Mesenchymal stem cell (in vitro differentiated cells and primary cell): ENCODE data around the gene GAS5.

ENCODE experiments used
- DNase-seq: peaks from one replicate; pipeline ENCODE4 v3.0.0-alpha.2; 2013
- H2AFZ ChIP-seq: one replicate; pipeline ENCODE4 v1.6.1; 2013; ENCODE audit warnings: low read depth, mild to moderate bottlenecking, control low read depth, inconsistent platforms, low read length, moderate library complexity
- H2AK5ac ChIP-seq: 2 replicates; pipeline ENCODE4 v1.6.1; 2013; ENCODE audit warnings: low read length, moderate library complexity, mild to moderate bottlenecking, inconsistent platforms; ENCODE audit not compliant: severe bottlenecking
- H2BK120ac ChIP-seq: one replicate; pipeline ENCODE4 v1.6.1; 2013; ENCODE audit warnings: low read depth, mild to moderate bottlenecking, inconsistent platforms, low read length, moderate library complexity
- H2BK12ac ChIP-seq, 2 experiments: one replicate each; pipeline ENCODE4 v1.6.1; 2013; ENCODE audit warnings: inconsistent platforms in 2 of 2, low read length in 2 of 2, mild to moderate bottlenecking in 2 of 2, moderate library complexity in 2 of 2, control low read depth in 1 of 2
- H2BK15ac ChIP-seq: one replicate; pipeline ENCODE4 v1.6.1; 2013; ENCODE audit warnings: mild to moderate bottlenecking, low read depth, inconsistent platforms; ENCODE audit not compliant: poor library complexity, severe bottlenecking
- H2BK5ac ChIP-seq: 2 replicates; pipeline ENCODE4 v1.6.1; 2013; ENCODE audit warnings: low read depth, mild to moderate bottlenecking, low read length, control low read depth, inconsistent platforms; ENCODE audit not compliant: poor library complexity, severe bottlenecking
- H3K14ac ChIP-seq, 2 experiments: one replicate each; pipeline ENCODE4 v1.6.1; 2013; ENCODE audit warnings: inconsistent platforms in 2 of 2, low read length in 2 of 2, control low read depth in 1 of 2, mild to moderate bottlenecking in 1 of 2, moderate library complexity in 1 of 2
- H3K18ac ChIP-seq, 2 experiments: one replicate each; pipeline ENCODE4 v1.6.1; 2013; ENCODE audit warnings: inconsistent platforms in 2 of 2, low read length in 2 of 2, control low read depth in 1 of 2, low read depth in 1 of 2, mild to moderate bottlenecking in 1 of 2
- H3K23ac ChIP-seq, 2 experiments: one replicate each; pipeline ENCODE4 v1.6.1; 2013; ENCODE audit warnings: inconsistent platforms in 2 of 2, low read length in 2 of 2, mild to moderate bottlenecking in 2 of 2, moderate library complexity in 2 of 2, control low read depth in 1 of 2
- H3K27ac ChIP-seq: 2 replicates; pipeline ENCODE4 v1.5.1; 2013; ENCODE audit warnings: mild to moderate bottlenecking, moderate library complexity, low read length, control low read depth, inconsistent platforms; ENCODE audit not compliant: poor library complexity, severe bottlenecking
- H3K27me3 ChIP-seq, 2 experiments: 2 replicates each; pipeline versions ENCODE4 v1.6.1 to v1.7.0; 2013; ENCODE audit warnings: low read length in 2 of 2, mild to moderate bottlenecking in 2 of 2, moderate library complexity in 2 of 2, control low read depth in 1 of 2, inconsistent platforms in 1 of 2; ENCODE audit not compliant: control insufficient read depth in 1 of 2, insufficient read depth in 1 of 2
- H3K36me3 ChIP-seq, 2 experiments: 2 replicates each; pipeline versions ENCODE4 v1.6.1 to v1.7.0; 2013; ENCODE audit warnings: low read length in 2 of 2, control low read depth in 1 of 2, inconsistent platforms in 1 of 2, low read depth in 1 of 2, mild to moderate bottlenecking in 1 of 2; ENCODE audit not compliant: insufficient read depth in 2 of 2, control insufficient read depth in 1 of 2
- H3K4ac ChIP-seq, 2 experiments: one replicate each; pipeline ENCODE4 v1.6.1; 2013; ENCODE audit warnings: inconsistent platforms in 2 of 2, low read length in 2 of 2, mild to moderate bottlenecking in 2 of 2, moderate library complexity in 2 of 2, control low read depth in 1 of 2, low read depth in 1 of 2
- H3K4me1 ChIP-seq: 2 replicates; pipeline ENCODE4 v1.6.1; 2013; ENCODE audit warnings: low read depth, low read length, control low read depth; ENCODE audit not compliant: control insufficient read depth, insufficient read depth
- H3K4me2 ChIP-seq: 2 replicates; pipeline ENCODE4 v1.6.1; 2013; ENCODE audit warnings: low read length, mild to moderate bottlenecking, inconsistent platforms; ENCODE audit not compliant: poor library complexity, severe bottlenecking
- H3K4me3 ChIP-seq, 2 experiments: 2 replicates each; pipeline versions ENCODE4 v1.5.1 to v1.7.0; 2013; ENCODE audit warnings: low read length in 2 of 2, mild to moderate bottlenecking in 2 of 2, control low read depth in 1 of 2, low read depth in 1 of 2; ENCODE audit not compliant: insufficient read depth in 1 of 2
- H3K79me1 ChIP-seq: replicated peaks from 2 replicates; pipeline ENCODE4 v1.6.1; 2013; ENCODE audit warnings: mild to moderate bottlenecking, control low read depth, low read length, inconsistent platforms; ENCODE audit not compliant: poor library complexity, severe bottlenecking
- H3K9ac ChIP-seq: 2 replicates; pipeline ENCODE4 v1.7.0; 2013; ENCODE audit warnings: mild to moderate bottlenecking, low read length, moderate library complexity
- H3K9me3 ChIP-seq: 2 replicates; pipeline ENCODE4 v1.7.0; 2013; ENCODE audit warnings: mild to moderate bottlenecking, low read length; ENCODE audit not compliant: control insufficient read depth
- H4K8ac ChIP-seq: one replicate; pipeline ENCODE4 v1.6.1; 2013; ENCODE audit warnings: inconsistent platforms, mild to moderate bottlenecking, low read length, moderate library complexity
- H4K91ac ChIP-seq: one replicate; pipeline ENCODE4 v1.6.1; 2013; ENCODE audit warnings: mild to moderate bottlenecking, low read length, inconsistent platforms
- WGBS: methylation state at CpG from one replicate; pipeline ENCODE4 v1.1.7; 2013; ENCODE audit warnings: mixed read lengths; 5-methylcytosine and 5-hydroxymethylcytosine counted together

Gene GAS5

GRCh38 chr1:173867141-173867752 is 542 bp downstream of the GAS5 start:
- Histone ChIP-seq H3K4me1 (no peaks in the 10 kb centered on the region), H3K14ac (peak overlapping the region in 1 of 2 experiments; percentile 45), H3K27ac (peak overlapping the region; percentile 81), H4K8ac (peak overlapping the region; percentile 70), H3K23ac (peak overlapping the region in 1 of 2 experiments; percentile 27), H3K79me1 (peaks cover 17% of the 10 kb centered on the region), H2BK5ac (no peak overlapping the region), H3K9ac (peak overlapping the region; percentile 92), H3K27me3 (no peaks in the 10 kb centered on the region), H3K9me3 (no peaks in the 10 kb centered on the region), H3K4me3 (peak overlapping the region; percentile 72 to 91), H2BK15ac (no peak overlapping the region), H2AK5ac (peak overlapping the region; percentile 69), H3K18ac (peak overlapping the region; percentile 76 to 92), H2AFZ (no peak overlapping the region), H2BK12ac (no peak overlapping the region), H4K91ac (peak overlapping the region; percentile 66), H3K36me3 (peaks cover 23 to 65% of the 10 kb centered on the region in 2 experiments), H2BK120ac (no peak overlapping the region), H3K4me2 (peak overlapping the region; percentile 79), H3K4ac (peak overlapping the region in 1 of 2 experiments; percentile 81)
- DNase-seq = no peak
- WGBS = under 1% methylated on average over 32 of the region's 32 CpGs

- no peak for DNase-seq
- H2BK12ac ChIP-seq = no peak overlapping the region
- no peaks in the 10 kb centered on the region for H3K4me1 ChIP-seq
- H2BK120ac ChIP-seq = no peak overlapping the region
- H2AFZ ChIP-seq = no peak overlapping the region
- WGBS = 0% methylated on average over 1 of the region's 2 CpGs
- H3K4me2 ChIP-seq = peak overlapping the region; percentile 79
- H2BK5ac ChIP-seq = no peak overlapping the region
- peak overlapping the region; percentile 18 to 91 for H3K4me3 ChIP-seq
- no peaks in the 10 kb centered on the region for H3K9me3 ChIP-seq
- no peaks in the 10 kb centered on the region for H3K27me3 ChIP-seq
- H3K79me1 ChIP-seq = peaks cover 16% of the 10 kb centered on the region
- peak overlapping the region; percentile 92 for H3K9ac ChIP-seq
- H2BK15ac ChIP-seq = no peak overlapping the region
- H4K91ac ChIP-seq = no peak overlapping the region
- no peak overlapping the region for H3K14ac ChIP-seq
- peaks cover 28 to 68% of the 10 kb centered on the region in 2 experiments for H3K36me3 ChIP-seq
- H2AK5ac ChIP-seq = no peak overlapping the region
- H3K18ac ChIP-seq = no peak overlapping the region
- H4K8ac ChIP-seq = no peak overlapping the region
- H3K27ac ChIP-seq = peak overlapping the region; percentile 45
- H3K4ac ChIP-seq = no peak overlapping the region
- H3K23ac ChIP-seq = no peak overlapping the region
These were observed 1.2 kb downstream of the GAS5 start for GRCh38 chr1:173866413-173867115.

- Histone ChIP-seq H3K36me3 (peaks cover 26 to 63% of the 10 kb centered on the region in 2 experiments), H3K23ac (no peak overlapping the region), H2BK12ac (no peak overlapping the region), H3K4me3 (peak overlapping the region in 1 of 2 experiments; percentile 91), H3K14ac (no peak overlapping the region), H2AFZ (no peak overlapping the region), H3K4ac (no peak overlapping the region), H3K18ac (no peak overlapping the region), H2BK15ac (no peak overlapping the region), H2BK5ac (no peak overlapping the region), H4K8ac (no peak overlapping the region), H3K4me1 (no peaks in the 10 kb centered on the region), H3K79me1 (peaks cover 8% of the 10 kb centered on the region), H4K91ac (no peak overlapping the region), H3K27me3 (no peaks in the 10 kb centered on the region), H3K9me3 (no peaks in the 10 kb centered on the region), H3K9ac (peak overlapping the region; percentile 92), H3K27ac (peak overlapping the region; percentile 27), H2BK120ac (no peak overlapping the region), H3K4me2 (peak overlapping the region; percentile 14), H2AK5ac (no peak overlapping the region)
- no peak for DNase-seq
- WGBS = 13% methylated on average over 4 of the region's 4 CpGs
These were observed 2.2 kb downstream of the GAS5 start for GRCh38 chr1:173865468-173866164.
